OCI-M2 (cell line): Measurements from ENCODE around the gene PPP2CA.

Source experiments
- DNase-seq: peaks from one replicate; lab custom pipeline; 2025; ENCODE audit not compliant: unreplicated experiment; lab: John Stamatoyannopoulos, UW

Gene PPP2CA

DNA sequence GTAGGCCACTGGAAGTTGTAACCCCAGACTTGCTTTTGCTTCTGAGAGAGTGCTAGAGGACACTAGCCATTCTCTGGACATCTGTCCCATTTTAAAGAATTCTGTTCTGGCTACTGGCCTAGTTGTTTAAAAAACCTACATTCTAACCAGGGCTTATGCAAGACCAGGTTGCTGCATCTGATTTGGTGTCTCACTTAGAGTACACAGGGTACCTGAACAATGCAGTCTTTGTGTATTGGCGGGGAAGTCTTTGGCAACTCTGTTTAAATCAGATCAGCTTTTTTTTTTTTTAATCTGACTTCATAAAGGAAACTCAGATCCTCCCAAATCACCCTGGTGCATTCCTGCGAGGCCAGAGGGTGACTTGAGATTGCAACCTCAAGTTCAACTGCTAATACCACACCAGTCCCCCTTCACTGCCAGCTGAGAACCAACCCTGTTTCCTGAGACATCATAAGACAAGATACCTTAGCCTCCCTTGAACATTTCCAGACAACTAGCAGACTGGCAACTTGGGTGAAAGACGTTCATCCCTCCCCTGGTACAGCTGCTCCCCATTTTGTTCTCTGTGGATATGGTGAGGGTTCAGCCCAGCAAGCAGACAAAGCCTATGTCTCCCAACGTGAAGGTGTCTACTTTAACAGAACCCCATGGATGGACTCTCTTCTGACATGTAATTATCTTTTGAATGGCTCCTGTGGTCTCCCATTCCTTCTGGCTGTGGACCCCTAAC is 76.1 kb downstream of the PPP2CA start:
- DNase-seq = no peak

DNA sequence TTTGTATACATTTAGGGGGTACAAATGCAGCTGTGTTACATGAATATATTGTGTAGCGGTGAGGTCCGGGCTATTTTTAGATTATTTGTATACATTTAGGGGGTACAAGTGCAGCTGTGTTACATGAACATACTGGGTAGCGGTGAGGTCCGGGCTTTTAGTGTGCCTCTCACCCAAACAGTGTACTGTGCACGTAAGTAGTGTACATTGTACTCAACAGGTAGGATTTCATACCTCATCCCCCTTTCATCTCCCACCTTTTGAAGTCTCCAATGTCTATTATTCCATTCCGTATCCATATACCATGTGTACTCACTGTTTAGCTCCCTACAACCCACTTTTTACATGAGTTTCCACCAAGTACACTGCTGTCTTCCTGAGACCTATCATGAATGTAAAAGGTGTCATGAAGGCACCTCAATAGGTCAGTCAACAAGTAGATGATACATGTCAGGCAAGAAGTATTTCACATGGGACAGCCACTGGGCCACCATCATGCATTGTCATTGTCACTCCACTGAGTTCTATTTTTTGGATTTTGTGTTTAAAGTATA is 76.8 kb downstream of the PPP2CA start:
- no peak for DNase-seq

DNA sequence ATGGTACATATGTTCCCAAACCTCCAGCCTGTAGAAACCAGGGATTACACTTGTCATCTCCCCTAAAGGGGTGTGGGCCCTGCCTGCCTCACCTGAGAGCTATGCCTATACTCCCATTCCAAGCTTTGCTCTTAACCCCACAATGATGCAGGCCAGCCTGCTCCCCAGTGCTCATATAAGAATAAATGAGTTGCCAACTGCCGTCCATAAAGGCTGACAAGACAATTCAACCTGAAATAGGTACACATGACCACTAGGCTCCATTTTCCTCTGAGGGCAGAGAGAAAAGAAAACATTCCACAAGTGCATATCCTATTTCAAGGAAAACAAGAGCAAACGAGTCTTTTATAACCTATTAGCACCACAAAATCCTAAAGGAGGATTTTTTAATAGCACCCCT is 77.6 kb downstream of the PPP2CA start:
- no peak for DNase-seq

DNA sequence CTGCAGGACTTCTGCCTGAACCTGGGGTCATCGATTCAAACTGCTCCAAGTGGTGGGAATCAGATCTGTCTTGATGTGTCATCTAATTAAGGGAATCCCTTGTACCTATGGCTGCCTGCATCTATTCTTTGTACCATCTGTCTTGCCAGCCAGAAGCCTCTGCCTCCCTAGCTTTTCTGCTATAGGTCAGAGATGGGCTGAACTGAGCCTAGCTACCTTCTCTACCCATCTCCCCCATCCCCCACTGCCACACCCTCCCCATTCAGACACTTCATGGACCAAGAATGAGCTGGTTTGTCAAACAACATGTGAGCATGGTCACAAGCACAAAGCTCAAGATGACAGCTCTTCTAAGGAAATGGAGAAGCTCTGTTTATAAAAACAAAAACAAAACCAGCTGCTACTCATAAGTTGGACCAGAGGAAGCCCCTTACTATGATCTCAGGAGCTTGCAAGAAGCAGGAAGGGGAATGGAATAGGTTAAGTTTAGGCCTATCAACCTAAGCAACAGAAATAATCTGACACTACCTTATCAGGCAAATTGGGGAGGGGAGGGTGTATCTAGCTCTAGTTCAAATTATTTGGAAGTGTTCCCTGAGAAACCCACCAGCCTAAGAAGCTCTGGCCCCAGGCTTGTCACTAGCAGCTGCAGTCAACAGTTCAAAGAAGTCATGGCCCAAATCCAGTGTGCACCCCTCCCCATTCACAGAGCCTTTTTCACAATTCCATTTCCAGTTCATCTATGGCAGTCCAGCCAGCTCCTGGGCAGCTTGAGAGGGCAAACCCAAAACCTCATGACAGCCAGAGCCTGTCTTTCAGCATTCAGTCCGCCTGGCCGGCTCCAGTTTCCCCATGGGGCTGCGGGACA is 79.0 kb downstream of the PPP2CA start:
- DNase-seq = no peak

DNA sequence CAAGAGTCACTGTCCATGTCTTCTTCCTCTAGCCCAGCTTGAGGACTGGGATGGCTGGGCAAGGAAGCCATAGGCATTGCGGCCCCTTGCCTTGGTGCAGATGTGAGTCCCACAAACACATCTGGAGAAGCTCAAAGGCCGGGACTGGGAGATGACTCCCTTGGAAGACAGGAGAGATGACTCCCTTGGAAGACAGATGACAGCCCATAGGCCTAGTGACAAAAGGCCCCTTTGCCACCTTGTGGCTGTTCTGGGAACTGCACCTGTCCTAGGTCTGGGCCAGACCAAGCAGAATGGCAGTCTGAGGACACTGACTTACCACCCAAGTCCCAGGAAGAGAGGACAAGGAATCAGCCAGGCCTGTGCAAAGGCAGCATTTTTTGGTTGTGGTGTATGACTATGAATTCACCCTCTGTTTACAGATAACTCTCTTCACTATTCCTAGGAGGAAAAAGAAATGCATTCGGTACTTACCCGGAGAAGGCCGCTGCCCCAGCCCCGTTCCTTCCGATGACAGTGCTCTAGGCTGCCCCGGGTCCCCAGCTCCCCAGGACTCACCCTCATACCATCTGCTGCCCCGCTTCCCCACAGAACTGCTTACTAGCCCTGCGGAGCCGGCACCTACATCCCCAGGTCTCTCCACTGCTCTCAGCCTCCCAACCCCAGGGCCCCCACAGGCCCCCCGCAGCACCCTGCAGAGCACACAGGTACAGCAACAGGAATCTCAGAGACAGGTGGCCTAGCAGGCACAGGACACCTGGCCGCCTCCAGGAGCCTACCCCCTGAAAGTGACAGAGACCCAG is 79.9 kb downstream of the PPP2CA start:
- peak; percentile 19 for DNase-seq

DNA sequence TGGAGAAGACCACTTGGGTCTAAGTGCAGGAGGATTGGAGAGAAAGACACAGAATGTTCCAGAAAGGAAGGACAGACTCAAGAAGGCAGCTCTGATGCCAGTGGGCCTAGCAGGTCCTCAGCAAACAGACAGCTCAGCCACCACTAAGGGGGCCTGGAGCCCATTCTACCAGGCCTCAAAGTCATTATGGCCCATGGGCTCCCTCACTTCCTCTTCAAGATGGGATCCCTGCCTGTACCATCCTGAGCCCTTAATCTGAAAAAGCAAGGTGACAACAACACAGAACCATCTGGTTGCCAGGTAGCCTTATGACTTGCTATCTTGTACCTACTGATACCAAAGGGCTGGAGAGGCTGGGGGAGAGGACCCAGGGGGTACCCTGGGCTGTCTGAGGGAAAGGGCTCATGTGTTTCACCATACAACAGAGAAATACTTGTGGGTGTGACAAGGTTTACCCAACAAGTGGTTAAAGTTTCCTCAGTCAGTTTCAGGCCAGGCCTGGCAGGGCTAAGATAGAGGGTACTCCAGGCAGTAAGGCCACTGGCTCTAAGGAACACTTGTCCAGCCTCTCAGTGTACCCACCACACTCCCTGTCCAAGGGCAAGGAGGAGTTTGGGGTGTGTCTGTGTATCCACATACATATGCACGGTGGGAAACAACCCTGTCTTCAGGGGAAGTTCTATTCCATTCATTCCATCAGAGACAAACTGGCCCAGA is 80.7 kb downstream of the PPP2CA start:
- no peak for DNase-seq
